HL-60 (cell line): ENCODE results near the gene HSPB1.
"Not testable (repeated sequence)": the region's sequence is repeated elsewhere in the genome, so short reads cannot be mapped to it uniquely, and the experiment has no call there.

Experiments used
- DNase-seq, 2 experiments: peaks; one replicate each; pipeline ENCODE4 v3.0.0-alpha.2; 2010 to 2020; ENCODE audit warnings: low read depth in 1 of 2, low spot score in 1 of 2
- H3K27ac ChIP-seq: fragments of 250-450 bp; sonication (Bioruptor Pico); replicated peaks from 2 replicates; pipeline ENCODE4 v1.5.1; 2020; ENCODE audit warnings: mild to moderate bottlenecking, moderate library complexity
- H3K27me3 ChIP-seq: fragments of 250-450 bp; sonication (Bioruptor Pico); 2 replicates; pipeline ENCODE4 v1.5.1; 2021; ENCODE audit warnings: mild to moderate bottlenecking, moderate library complexity; ENCODE audit not compliant: insufficient read depth, poor library complexity, severe bottlenecking
- H3K4me3 ChIP-seq: replicated peaks from 2 replicates; pipeline ENCODE4 v1.5.1; 2011; ENCODE audit warnings: mild to moderate bottlenecking, control low read depth, low read length; ENCODE audit not compliant: insufficient read depth
- CTCF ChIP-seq: IDR thresholded peaks from one replicate; pipeline ENCODE4 v1.5.1; 2011; ENCODE audit warnings: low read length, control low read depth, inconsistent platforms; ENCODE audit not compliant: insufficient read depth
- GABPA ChIP-seq: IDR thresholded peaks from 2 replicates; pipeline ENCODE4 v1.6.1; 2012; ENCODE audit warnings: low read depth
- POLR2AphosphoS5 ChIP-seq: IDR thresholded peaks from 2 replicates; pipeline ENCODE4 v1.6.1; 2012; ENCODE audit warnings: low read depth
- REST ChIP-seq: IDR thresholded peaks from 2 replicates; pipeline ENCODE4 v1.6.1; 2012; ENCODE audit warnings: low read depth; ENCODE audit not compliant: insufficient replicate concordance
- SPI1 ChIP-seq: IDR thresholded peaks from 2 replicates; pipeline ENCODE4 v1.6.1; 2012; ENCODE audit warnings: low read depth, mild to moderate bottlenecking, borderline replicate concordance

The HSPB1 gene

GRCh38 chr7:76292213-76292573 is 10.3 kb upstream of the HSPB1 start:
- TF ChIP-seq CTCF (no peak), GABPA (no peak), REST (no peak), POLR2AphosphoS5 (no peak), SPI1 (no peak)
- H3K27me3 ChIP-seq: no peaks in the 10 kb centered on the region
- peak in 1 of 2 experiments; percentile 41 for DNase-seq
- H3K27ac ChIP-seq: peak overlapping the region; percentile 54
- peak overlapping the region; percentile 38 for H3K4me3 ChIP-seq

GRCh38 chr7:76292911-76293310 is 9.6 kb upstream of the HSPB1 start:
- DNase-seq, H3K27ac ChIP-seq, H3K4me3 ChIP-seq, H3K27me3 ChIP-seq: not testable (repeated sequence)

- Histone ChIP-seq H3K27me3 (no peaks in the 10 kb centered on the region), H3K4me3 (no peak overlapping the region), H3K27ac (no peak overlapping the region)
- no peak for DNase-seq
- TF ChIP-seq GABPA (no peak), POLR2AphosphoS5 (no peak), SPI1 (no peak), REST (no peak), CTCF (no peak)
Measured at GRCh38 chr7:76293407-76293901, 9.0 kb upstream of the HSPB1 start.

GRCh38 chr7:76294344-76295024 is 8.0 kb upstream of the HSPB1 start:
- H3K27me3 ChIP-seq: no peaks in the 10 kb centered on the region
- no peak overlapping the region for H3K27ac ChIP-seq
- TF ChIP-seq SPI1 (no peak), CTCF (no peak), GABPA (no peak)
- H3K4me3 ChIP-seq: no peak overlapping the region
- peak in 1 of 2 experiments; percentile 61 for DNase-seq
